HG03039 (cell line): ENCODE measurements around the gene ARVCF.

Source experiments
- ATAC-seq: cut with Tn5 transposase; IDR thresholded peaks from one replicate; pipeline ENCODE4 v1.9.1; 2021; ENCODE audit warnings: mild to moderate bottlenecking, moderate library complexity; ENCODE audit not compliant: unreplicated experiment

The ARVCF gene

GRCh38 chr22:20031732-20032406 is 15.2 kb upstream of the ARVCF start:
- ATAC-seq, result no peak

GRCh38 chr22:20029550-20030225 is 13.1 kb upstream of the ARVCF start:
- ATAC-seq, result no peak

- ATAC-seq, result no peak
Observed at GRCh38 chr22:20028855-20029549, 12.4 kb upstream of the ARVCF start.

GRCh38 chr22:20027966-20028854 is 11.6 kb upstream of the ARVCF start:
- ATAC-seq, result no peak

- ATAC-seq, result no peak
Observed at GRCh38 chr22:20026996-20027601, 10.5 kb upstream of the ARVCF start.

GRCh38 chr22:20026204-20026908 is 9.7 kb upstream of the ARVCF start:
- no peak for ATAC-seq

- ATAC-seq, result no peak
Observed at GRCh38 chr22:20025401-20026203, 9.0 kb upstream of the ARVCF start.

GRCh38 chr22:20024650-20025397 is 8.2 kb upstream of the ARVCF start:
- ATAC-seq, result no peak

- ATAC-seq, result no peak
Observed at GRCh38 chr22:20024225-20024624, 7.6 kb upstream of the ARVCF start.

- ATAC-seq, result no peak
Observed at GRCh38 chr22:20022978-20023613, 6.5 kb upstream of the ARVCF start.

- no peak for ATAC-seq
Observed at GRCh38 chr22:20022231-20022977, 5.8 kb upstream of the ARVCF start.

- ATAC-seq, result no peak
Observed at GRCh38 chr22:20021196-20022181, 4.9 kb upstream of the ARVCF start.

GRCh38 chr22:20020533-20021195 is 4.0 kb upstream of the ARVCF start, which contains the start of gene TANGO2:
TSS of gene TANGO2 (plus strand) at chr22:20021110. CDS start at chr22:20036799, 15,689 bp downstream.
- ATAC-seq, result peak; percentile 61

GRCh38 chr22:20019661-20020532 is 3.3 kb upstream of the ARVCF start:
- no peak for ATAC-seq
